Spinal cord (tissue), 10 donors: ENCODE measurements around the gene SHMT1. TPM values are rescaled to one million over a fixed set of nuclear protein-coding genes. Genes with fewer than 3 reads are reported as not detected.
"Not testable (repeated sequence)": the region's sequence is repeated elsewhere in the genome, so short reads cannot be mapped to it uniquely, and the experiment has no call there.

ENCODE experiments used
- DNase-seq, 6 donors: peaks; one replicate each; pipeline versions ENCODE4 v3.0.0 to v3.0.0-alpha.2; 2013 to 2015; ENCODE audit warnings: low spot score in 6 of 6, low read depth in 4 of 6
- H3K27ac ChIP-seq: one replicate; pipeline ENCODE4 v1.5.1; 2013; ENCODE audit warnings: low read depth, low read length, control low read depth
- H3K27me3 ChIP-seq: one replicate; pipeline ENCODE4 v1.6.1; 2013; ENCODE audit warnings: low read length; ENCODE audit not compliant: control insufficient read depth, insufficient read depth
- H3K36me3 ChIP-seq: one replicate; pipeline ENCODE4 v1.6.1; 2013; ENCODE audit warnings: low read length; ENCODE audit not compliant: control insufficient read depth, insufficient read depth
- H3K4me1 ChIP-seq: one replicate; pipeline ENCODE4 v1.6.1; 2013; ENCODE audit warnings: low read length; ENCODE audit not compliant: control insufficient read depth, insufficient read depth
- H3K4me3 ChIP-seq: one replicate; pipeline ENCODE4 v1.5.1; 2013; ENCODE audit warnings: low read depth, low read length, control low read depth
- H3K9me3 ChIP-seq: one replicate; pipeline ENCODE4 v1.6.1; 2013; ENCODE audit warnings: low read length; ENCODE audit not compliant: control insufficient read depth, insufficient read depth
- WGBS: methylation state at CpG from one replicate; pipeline ENCODE4 v1.1.5; 2013; ENCODE audit warnings: missing lambda C conversion rate; ENCODE audit not compliant: insufficient coverage; 5-methylcytosine and 5-hydroxymethylcytosine counted together
- polyA plus RNA-seq, 2 donors: library from polyadenylated mRNA; unstranded; fragments of 120-200 nt; gene quantifications; one replicate each; pipeline ENCODE4 v1.2.1, GENCODE V29; 2013; ENCODE audit not compliant: insufficient read length in 2 of 2
- total RNA-seq, 2 donors: library from RNA; depleted of rRNA in 1 of 2; stranded (reverse); fragments of 120-200 nt in 1 of 2; fragments of >200 nt in 1 of 2; gene quantifications; one replicate each; pipeline versions ENCODE4 v1.2.3 to v1.2.4, GENCODE V29; 2013 to 2014
- donor health status: healthy.

Gene SHMT1
- total and polyA plus RNA-seq, 4 donors = 13.7 to 20.0 (median 15.9) TPM

GRCh38 chr17:18362698-18363100 lies 651 bp downstream of the SHMT1 start:
- Histone ChIP-seq H3K36me3 (peaks cover 15% of the 10 kb centered on the region), H3K4me1 (peaks cover 20% of the 10 kb centered on the region), H3K27me3 (no peaks in the 10 kb centered on the region), H3K4me3 (peak overlapping the region; percentile 61), H3K27ac (peak overlapping the region; percentile 62), H3K9me3 (no peaks in the 10 kb centered on the region)
- DNase-seq = peak in 5 of 6 donors; percentile 7 to 84 (median 44)
- 2% methylated on average over 10 of the region's 14 CpGs for WGBS

GRCh38 chr17:18361837-18362697 lies 1.3 kb downstream of the SHMT1 start:
- H3K27ac ChIP-seq = peak overlapping the region; percentile 62
- 45% methylated on average over 8 of the region's 15 CpGs for WGBS
- no peak for DNase-seq

GRCh38 chr17:18360518-18360917 lies 2.8 kb downstream of the SHMT1 start:
- H3K9me3 ChIP-seq = no peaks in the 10 kb centered on the region
- WGBS = 82% methylated on average over 3 of the region's 8 CpGs
- DNase-seq = no peak
- H3K27ac ChIP-seq = no peak overlapping the region
- no peak overlapping the region for H3K4me3 ChIP-seq
- peaks cover 20% of the 10 kb centered on the region for H3K4me1 ChIP-seq
- H3K27me3 ChIP-seq = no peaks in the 10 kb centered on the region
- peaks cover 21% of the 10 kb centered on the region for H3K36me3 ChIP-seq

More at GRCh38 chr17:18361837-18362697, 1.3 kb downstream of the SHMT1 start:
- H3K4me3 ChIP-seq = peak overlapping the region; percentile 61
- H3K36me3 ChIP-seq = peaks cover 15% of the 10 kb centered on the region
- no peaks in the 10 kb centered on the region for H3K9me3 ChIP-seq
- H3K4me1 ChIP-seq = peaks cover 20% of the 10 kb centered on the region
- no peaks in the 10 kb centered on the region for H3K27me3 ChIP-seq

GRCh38 chr17:18356624-18357023 lies 6.7 kb downstream of the SHMT1 start:
- peak in 1 of 6 donors; percentile 15 for DNase-seq
- no peaks in the 10 kb centered on the region for H3K9me3 ChIP-seq
- H3K27ac ChIP-seq = no peak overlapping the region
- no peaks in the 10 kb centered on the region for H3K27me3 ChIP-seq
- H3K4me3 ChIP-seq = no peak overlapping the region
- H3K4me1 ChIP-seq = peaks cover 2% of the 10 kb centered on the region
- peaks cover 49% of the 10 kb centered on the region for H3K36me3 ChIP-seq
- WGBS = 86% methylated on average over 7 of the region's 10 CpGs

- Histone ChIP-seq H3K36me3 (peaks cover 51% of the 10 kb centered on the region), H3K27me3 (no peaks in the 10 kb centered on the region), H3K27ac (no peak overlapping the region), H3K9me3 (no peaks in the 10 kb centered on the region), H3K4me1 (no peaks in the 10 kb centered on the region), H3K4me3 (no peak overlapping the region)
- WGBS = 93% methylated on average over 5 of the region's 6 CpGs
- no peak for DNase-seq
These were observed 9.8 kb downstream of the SHMT1 start for GRCh38 chr17:18353541-18353940.

- H3K27me3 ChIP-seq = no peaks in the 10 kb centered on the region
- H3K36me3 ChIP-seq = peaks cover 70% of the 10 kb centered on the region
- H3K27ac ChIP-seq = no peak overlapping the region
- no peaks in the 10 kb centered on the region for H3K4me1 ChIP-seq
- no CpG with 5 or more reads among the region's 5 CpGs for WGBS
- no peak for DNase-seq
- H3K9me3 ChIP-seq = no peaks in the 10 kb centered on the region
- no peak overlapping the region for H3K4me3 ChIP-seq
These were observed 19.3 kb downstream of the SHMT1 start for GRCh38 chr17:18344021-18344420.

GRCh38 chr17:18339933-18340332 lies 23.4 kb downstream of the SHMT1 start:
- WGBS = 100% methylated on average over 13 of the region's 13 CpGs
- H3K9me3 ChIP-seq = no peaks in the 10 kb centered on the region
- no peaks in the 10 kb centered on the region for H3K27me3 ChIP-seq
- DNase-seq = no peak
- H3K4me3 ChIP-seq = no peak overlapping the region
- peaks cover 65% of the 10 kb centered on the region for H3K36me3 ChIP-seq
- no peak overlapping the region for H3K27ac ChIP-seq
- no peaks in the 10 kb centered on the region for H3K4me1 ChIP-seq

GRCh38 chr17:18338158-18338557 lies 25.2 kb downstream of the SHMT1 start:
- not testable (repeated sequence) for H3K27me3 ChIP-seq, H3K9me3 ChIP-seq, H3K4me3 ChIP-seq, H3K27ac ChIP-seq, H3K4me1 ChIP-seq, DNase-seq
- 95% methylated on average over 11 of the region's 25 CpGs for WGBS
- peaks cover 62% of the 10 kb centered on the region for H3K36me3 ChIP-seq

- no peaks in the 10 kb centered on the region for H3K27me3 ChIP-seq
- no peaks in the 10 kb centered on the region for H3K4me1 ChIP-seq
- H3K27ac ChIP-seq = no peak overlapping the region
- no peak for DNase-seq
- no peaks in the 10 kb centered on the region for H3K9me3 ChIP-seq
- no peak overlapping the region for H3K4me3 ChIP-seq
- WGBS = 63% methylated on average over 3 of the region's 4 CpGs
- H3K36me3 ChIP-seq = peaks cover 78% of the 10 kb centered on the region
These were observed 30.4 kb downstream of the SHMT1 start for GRCh38 chr17:18332909-18333489.

- DNase-seq = no peak
- Histone ChIP-seq H3K36me3 (peaks cover 80% of the 10 kb centered on the region), H3K4me1 (no peaks in the 10 kb centered on the region), H3K4me3 (no peak overlapping the region), H3K9me3 (no peaks in the 10 kb centered on the region), H3K27me3 (no peaks in the 10 kb centered on the region), H3K27ac (no peak overlapping the region)
- 85% methylated on average over 6 of the region's 9 CpGs for WGBS
These were observed 31.5 kb downstream of the SHMT1 start for GRCh38 chr17:18331879-18332278.
